ENCODE data around the gene SLC12A3. TPM values are rescaled to one million over a fixed set of nuclear protein-coding genes. Genes with fewer than 3 reads are reported as not detected.

Gene SLC12A3
- total RNA-seq, 1 experiment from 2014 or later = not detected

DNA sequence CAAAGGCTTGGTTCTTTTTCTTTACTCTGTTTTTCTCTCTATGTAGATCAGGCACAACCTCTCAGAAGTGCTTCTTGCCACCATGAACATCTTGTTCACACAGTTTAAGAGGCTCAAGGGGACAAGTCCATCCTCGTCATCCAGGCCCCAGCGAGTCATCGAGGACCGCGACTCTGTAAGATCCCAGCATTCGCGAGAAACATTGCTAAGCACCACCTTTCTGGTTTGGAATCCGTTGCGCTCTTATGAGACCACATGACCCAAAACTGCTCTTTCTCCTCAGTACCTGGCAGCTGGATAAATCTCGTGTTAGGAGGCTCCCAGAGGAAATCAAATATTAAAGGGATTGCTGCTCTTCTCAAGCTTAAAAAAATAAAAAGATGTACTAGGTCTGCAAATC is 23.3 kb upstream of the SLC12A3 start (continued):
- TF ChIP-seq ZNF423 (CRISPR knock-in tag; IDR thresholded peaks at IDR 0.05) = no peak

DNA sequence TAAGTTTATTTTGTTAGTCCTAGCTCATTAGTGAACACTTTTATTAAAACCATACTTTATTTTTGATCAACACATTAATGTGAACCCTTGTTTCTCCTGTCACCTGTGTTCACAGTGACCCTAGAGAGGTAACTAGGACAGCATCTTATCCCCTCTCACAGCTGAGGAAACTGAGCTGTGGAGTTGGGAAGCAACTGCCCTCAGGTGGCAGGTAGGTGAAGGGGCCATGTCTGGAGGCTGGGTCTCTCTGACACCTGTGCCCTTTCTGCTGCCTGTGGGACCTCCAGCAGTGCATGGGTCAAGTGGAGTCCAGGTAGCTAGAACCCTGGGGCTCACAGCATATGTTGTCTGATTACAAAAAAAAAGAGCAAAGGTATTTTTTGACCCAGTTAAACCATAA is 22.9 kb upstream of the SLC12A3 start:
- H3K27ac Mint-ChIP-seq = no peak overlapping the region
- ChIA-PET POLR2A (interaction anchor here (0.7 kb wide), 1 partner anchor 426 kb away, joined by 3 read pairs; no protein-coding TSS in a partner anchor), CTCF (no interaction called here)
- H3K4me3 Mint-ChIP-seq = no peak overlapping the region
- no peaks in the 10 kb centered on the region for H3K4me1 Mint-ChIP-seq
- no peaks in the 10 kb centered on the region for H3K27me3 Mint-ChIP-seq (ENCODE audit: low read depth)
- TF ChIP-seq SP1 (CRISPR knock-in tag; conservative IDR thresholded peaks at IDR 0.05) (no peak), EMX1 (CRISPR knock-in tag; IDR thresholded peaks at IDR 0.05) (no peak), GRHL2 (CRISPR knock-in tag; IDR thresholded peaks at IDR 0.05; ENCODE audit: insufficient replicate concordance, severe bottlenecking) (no peak), RORB (CRISPR knock-in tag; IDR thresholded peaks at IDR 0.05) (no peak), ZNF423 (CRISPR knock-in tag; IDR thresholded peaks at IDR 0.05) (no peak), ZNF121 (CRISPR knock-in tag; IDR thresholded peaks at IDR 0.05) (no peak), ZNF317 (CRISPR knock-in tag; IDR thresholded peaks at IDR 0.05; ENCODE audit: borderline replicate concordance, low read depth) (no peak)
- TF ChIP-seq, protein P1, sequence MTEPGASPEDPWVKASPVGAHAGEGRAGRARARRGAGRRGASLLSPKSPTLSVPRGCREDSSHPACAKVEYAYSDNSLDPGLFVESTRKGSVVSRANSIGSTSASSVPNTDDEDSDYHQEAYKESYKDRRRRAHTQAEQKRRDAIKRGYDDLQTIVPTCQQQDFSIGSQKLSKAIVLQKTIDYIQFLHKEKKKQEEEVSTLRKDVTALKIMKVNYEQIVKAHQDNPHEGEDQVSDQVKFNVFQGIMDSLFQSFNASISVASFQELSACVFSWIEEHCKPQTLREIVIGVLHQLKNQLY (CRISPR knock-in tag; IDR thresholded peaks at IDR 0.05) = no peak
- TF ChIP-seq, protein P2, sequence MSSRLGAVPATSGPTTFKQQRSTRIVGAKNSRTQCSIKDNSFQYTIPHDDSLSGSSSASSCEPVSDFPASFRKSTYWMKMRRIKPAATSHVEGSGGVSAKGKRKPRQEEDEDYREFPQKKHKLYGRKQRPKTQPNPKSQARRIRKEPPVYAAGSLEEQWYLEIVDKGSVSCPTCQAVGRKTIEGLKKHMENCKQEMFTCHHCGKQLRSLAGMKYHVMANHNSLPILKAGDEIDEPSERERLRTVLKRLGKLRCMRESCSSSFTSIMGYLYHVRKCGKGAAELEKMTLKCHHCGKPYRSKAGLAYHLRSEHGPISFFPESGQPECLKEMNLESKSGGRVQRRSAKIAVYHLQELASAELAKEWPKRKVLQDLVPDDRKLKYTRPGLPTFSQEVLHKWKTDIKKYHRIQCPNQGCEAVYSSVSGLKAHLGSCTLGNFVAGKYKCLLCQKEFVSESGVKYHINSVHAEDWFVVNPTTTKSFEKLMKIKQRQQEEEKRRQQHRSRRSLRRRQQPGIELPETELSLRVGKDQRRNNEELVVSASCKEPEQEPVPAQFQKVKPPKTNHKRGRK (CRISPR knock-in tag; IDR thresholded peaks at IDR 0.05; ENCODE audit: borderline replicate concordance) = no peak
- TF ChIP-seq, protein P3, sequence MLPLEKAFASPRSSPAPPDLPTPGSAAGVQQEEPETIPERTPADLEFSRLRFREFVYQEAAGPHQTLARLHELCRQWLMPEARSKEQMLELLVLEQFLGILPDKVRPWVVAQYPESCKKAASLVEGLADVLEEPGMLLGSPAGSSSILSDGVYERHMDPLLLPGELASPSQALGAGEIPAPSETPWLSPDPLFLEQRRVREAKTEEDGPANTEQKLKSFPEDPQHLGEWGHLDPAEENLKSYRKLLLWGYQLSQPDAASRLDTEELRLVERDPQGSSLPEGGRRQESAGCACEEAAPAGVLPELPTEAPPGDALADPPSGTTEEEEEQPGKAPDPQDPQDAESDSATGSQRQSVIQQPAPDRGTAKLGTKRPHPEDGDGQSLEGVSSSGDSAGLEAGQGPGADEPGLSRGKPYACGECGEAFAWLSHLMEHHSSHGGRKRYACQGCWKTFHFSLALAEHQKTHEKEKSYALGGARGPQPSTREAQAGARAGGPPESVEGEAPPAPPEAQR (CRISPR knock-in tag; IDR thresholded peaks at IDR 0.05) = no peak
- TF ChIP-seq, protein P4, sequence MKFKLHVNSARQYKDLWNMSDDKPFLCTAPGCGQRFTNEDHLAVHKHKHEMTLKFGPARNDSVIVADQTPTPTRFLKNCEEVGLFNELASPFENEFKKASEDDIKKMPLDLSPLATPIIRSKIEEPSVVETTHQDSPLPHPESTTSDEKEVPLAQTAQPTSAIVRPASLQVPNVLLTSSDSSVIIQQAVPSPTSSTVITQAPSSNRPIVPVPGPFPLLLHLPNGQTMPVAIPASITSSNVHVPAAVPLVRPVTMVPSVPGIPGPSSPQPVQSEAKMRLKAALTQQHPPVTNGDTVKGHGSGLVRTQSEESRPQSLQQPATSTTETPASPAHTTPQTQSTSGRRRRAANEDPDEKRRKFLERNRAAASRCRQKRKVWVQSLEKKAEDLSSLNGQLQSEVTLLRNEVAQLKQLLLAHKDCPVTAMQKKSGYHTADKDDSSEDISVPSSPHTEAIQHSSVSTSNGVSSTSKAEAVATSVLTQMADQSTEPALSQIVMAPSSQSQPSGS (CRISPR knock-in tag; IDR thresholded peaks at IDR 0.05; ENCODE audit: borderline replicate concordance, low read depth) = no peak
- TF ChIP-seq, protein P5, sequence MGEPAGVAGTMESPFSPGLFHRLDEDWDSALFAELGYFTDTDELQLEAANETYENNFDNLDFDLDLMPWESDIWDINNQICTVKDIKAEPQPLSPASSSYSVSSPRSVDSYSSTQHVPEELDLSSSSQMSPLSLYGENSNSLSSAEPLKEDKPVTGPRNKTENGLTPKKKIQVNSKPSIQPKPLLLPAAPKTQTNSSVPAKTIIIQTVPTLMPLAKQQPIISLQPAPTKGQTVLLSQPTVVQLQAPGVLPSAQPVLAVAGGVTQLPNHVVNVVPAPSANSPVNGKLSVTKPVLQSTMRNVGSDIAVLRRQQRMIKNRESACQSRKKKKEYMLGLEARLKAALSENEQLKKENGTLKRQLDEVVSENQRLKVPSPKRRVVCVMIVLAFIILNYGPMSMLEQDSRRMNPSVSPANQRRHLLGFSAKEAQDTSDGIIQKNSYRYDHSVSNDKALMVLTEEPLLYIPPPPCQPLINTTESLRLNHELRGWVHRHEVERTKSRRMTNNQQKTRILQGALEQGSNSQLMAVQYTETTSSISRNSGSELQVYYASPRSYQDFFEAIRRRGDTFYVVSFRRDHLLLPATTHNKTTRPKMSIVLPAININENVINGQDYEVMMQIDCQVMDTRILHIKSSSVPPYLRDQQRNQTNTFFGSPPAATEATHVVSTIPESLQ (CRISPR knock-in tag; IDR thresholded peaks at IDR 0.05) = no peak
- TF ChIP-seq, protein P6, sequence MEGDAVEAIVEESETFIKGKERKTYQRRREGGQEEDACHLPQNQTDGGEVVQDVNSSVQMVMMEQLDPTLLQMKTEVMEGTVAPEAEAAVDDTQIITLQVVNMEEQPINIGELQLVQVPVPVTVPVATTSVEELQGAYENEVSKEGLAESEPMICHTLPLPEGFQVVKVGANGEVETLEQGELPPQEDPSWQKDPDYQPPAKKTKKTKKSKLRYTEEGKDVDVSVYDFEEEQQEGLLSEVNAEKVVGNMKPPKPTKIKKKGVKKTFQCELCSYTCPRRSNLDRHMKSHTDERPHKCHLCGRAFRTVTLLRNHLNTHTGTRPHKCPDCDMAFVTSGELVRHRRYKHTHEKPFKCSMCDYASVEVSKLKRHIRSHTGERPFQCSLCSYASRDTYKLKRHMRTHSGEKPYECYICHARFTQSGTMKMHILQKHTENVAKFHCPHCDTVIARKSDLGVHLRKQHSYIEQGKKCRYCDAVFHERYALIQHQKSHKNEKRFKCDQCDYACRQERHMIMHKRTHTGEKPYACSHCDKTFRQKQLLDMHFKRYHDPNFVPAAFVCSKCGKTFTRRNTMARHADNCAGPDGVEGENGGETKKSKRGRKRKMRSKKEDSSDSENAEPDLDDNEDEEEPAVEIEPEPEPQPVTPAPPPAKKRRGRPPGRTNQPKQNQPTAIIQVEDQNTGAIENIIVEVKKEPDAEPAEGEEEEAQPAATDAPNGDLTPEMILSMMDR (IDR thresholded peaks at IDR 0.05) = no peak
- ATAC-seq = no peak
- DNase-seq (ENCODE audit: low spot score) = no peak
- peaks cover 60% of the 10 kb centered on the region for H3K36me3 Mint-ChIP-seq
- H3K9me3 Mint-ChIP-seq = no peaks in the 10 kb centered on the region

DNA sequence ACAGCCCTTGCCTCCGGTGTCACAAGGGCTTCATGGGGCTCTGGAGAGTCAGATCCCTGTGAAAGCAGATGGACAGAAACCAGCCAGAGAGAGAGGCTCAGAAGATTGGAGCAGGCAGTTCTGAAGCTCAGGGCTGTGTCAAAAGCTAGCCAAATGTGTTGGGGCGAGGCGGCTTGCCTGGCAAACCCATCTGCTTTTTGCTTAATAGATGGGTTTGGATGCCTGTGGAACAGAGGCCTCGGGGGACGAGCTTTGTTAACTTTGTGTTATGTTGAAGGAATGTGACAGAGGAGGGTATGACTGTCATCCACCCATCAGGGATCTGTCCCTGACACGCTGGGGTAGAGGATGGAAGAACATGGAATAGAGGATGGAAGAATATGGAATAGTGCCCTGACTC is 21.0 kb upstream of the SLC12A3 start:
- Mint-ChIP-seq H3K27ac (no peak overlapping the region), H3K9me3 (no peaks in the 10 kb centered on the region), H3K4me3 (no peak overlapping the region), H3K4me1 (peaks cover 12% of the 10 kb centered on the region), H3K27me3 (ENCODE audit: low read depth) (no peaks in the 10 kb centered on the region), H3K36me3 (peaks cover 49% of the 10 kb centered on the region)
- DNase-seq (ENCODE audit: low spot score) (no peak), ATAC-seq (no peak)
- no peak for TF ChIP-seq FOXJ3 (CRISPR knock-in tag; IDR thresholded peaks at IDR 0.05; ENCODE audit: borderline replicate concordance)
- TF ChIP-seq, protein P6 (IDR thresholded peaks at IDR 0.05) = no peak
- no peak for TF ChIP-seq MXD4 (CRISPR knock-in tag; IDR thresholded peaks at IDR 0.05; ENCODE audit: borderline replicate concordance)
- TF ChIP-seq, protein P7, sequence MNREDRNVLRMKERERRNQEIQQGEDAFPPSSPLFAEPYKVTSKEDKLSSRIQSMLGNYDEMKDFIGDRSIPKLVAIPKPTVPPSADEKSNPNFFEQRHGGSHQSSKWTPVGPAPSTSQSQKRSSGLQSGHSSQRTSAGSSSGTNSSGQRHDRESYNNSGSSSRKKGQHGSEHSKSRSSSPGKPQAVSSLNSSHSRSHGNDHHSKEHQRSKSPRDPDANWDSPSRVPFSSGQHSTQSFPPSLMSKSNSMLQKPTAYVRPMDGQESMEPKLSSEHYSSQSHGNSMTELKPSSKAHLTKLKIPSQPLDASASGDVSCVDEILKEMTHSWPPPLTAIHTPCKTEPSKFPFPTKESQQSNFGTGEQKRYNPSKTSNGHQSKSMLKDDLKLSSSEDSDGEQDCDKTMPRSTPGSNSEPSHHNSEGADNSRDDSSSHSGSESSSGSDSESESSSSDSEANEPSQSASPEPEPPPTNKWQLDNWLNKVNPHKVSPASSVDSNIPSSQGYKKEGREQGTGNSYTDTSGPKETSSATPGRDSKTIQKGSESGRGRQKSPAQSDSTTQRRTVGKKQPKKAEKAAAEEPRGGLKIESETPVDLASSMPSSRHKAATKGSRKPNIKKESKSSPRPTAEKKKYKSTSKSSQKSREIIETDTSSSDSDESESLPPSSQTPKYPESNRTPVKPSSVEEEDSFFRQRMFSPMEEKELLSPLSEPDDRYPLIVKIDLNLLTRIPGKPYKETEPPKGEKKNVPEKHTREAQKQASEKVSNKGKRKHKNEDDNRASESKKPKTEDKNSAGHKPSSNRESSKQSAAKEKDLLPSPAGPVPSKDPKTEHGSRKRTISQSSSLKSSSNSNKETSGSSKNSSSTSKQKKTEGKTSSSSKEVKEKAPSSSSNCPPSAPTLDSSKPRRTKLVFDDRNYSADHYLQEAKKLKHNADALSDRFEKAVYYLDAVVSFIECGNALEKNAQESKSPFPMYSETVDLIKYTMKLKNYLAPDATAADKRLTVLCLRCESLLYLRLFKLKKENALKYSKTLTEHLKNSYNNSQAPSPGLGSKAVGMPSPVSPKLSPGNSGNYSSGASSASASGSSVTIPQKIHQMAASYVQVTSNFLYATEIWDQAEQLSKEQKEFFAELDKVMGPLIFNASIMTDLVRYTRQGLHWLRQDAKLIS (CRISPR knock-in tag; IDR thresholded peaks at IDR 0.05; ENCODE audit: borderline replicate concordance) = no peak
- TF ChIP-seq TEAD1 (CRISPR knock-in tag; IDR thresholded peaks at IDR 0.05) = no peak
- TF ChIP-seq ESRRA (CRISPR knock-in tag; IDR thresholded peaks at IDR 0.05; ENCODE audit: borderline replicate concordance) = no peak
- CTCF ChIA-PET = interaction anchor here (1.1 kb wide), 1 partner anchor 170 kb away, joined by 3 read pairs; no protein-coding TSS in a partner anchor
- POLR2A ChIA-PET = no interaction called here

All from WTC11 (cell line).